Activated CD8-positive, alpha-beta T cell treated with anti-CD3 and anti-CD28 coated beads for 36 hours (primary cell): ENCODE results near the gene EXOSC7. TPM values are rescaled to one million over a fixed set of nuclear protein-coding genes. Genes with fewer than 3 reads are reported as not detected.
A peak's percentile ranks its signal among the peaks of the same experiment; 100 is the strongest.

Experiments
- ATAC-seq: fragments of 200-7000 bp; cut with Tn5 transposase; one replicate; pipeline ENCODE4 v1.10.0; 2021; ENCODE audit warnings: mild to moderate bottlenecking, moderate library complexity
- CTCF ChIA-PET: fragments of 350-600 bp; sonication (Branson Sonifier 250); formaldehyde crosslinking; loops from one replicate; lab custom pipeline; 2021; ENCODE audit warnings: antibody characterized with exemption; lab: Charles Lee
- POLR2A ChIA-PET: fragments of 350-600 bp; sonication (Branson Sonifier 250); formaldehyde crosslinking; loops from one replicate; lab custom pipeline; 2021; ENCODE audit warnings: antibody characterized with exemption; lab: Charles Lee
- DNase-seq: peaks from one replicate; pipeline ENCODE4 v3.0.0-alpha.2; 2020
- H3K27ac Mint-ChIP-seq: one replicate; pipeline ENCODE4 v1.8.0; 2021; ENCODE audit warnings: mild to moderate bottlenecking, mixed read lengths
- H3K27me3 Mint-ChIP-seq: one replicate; pipeline ENCODE4 v1.8.0; 2021; ENCODE audit warnings: mixed read lengths
- H3K36me3 Mint-ChIP-seq: one replicate; pipeline ENCODE4 v1.8.0; 2021; ENCODE audit warnings: low read depth, mixed read lengths
- H3K4me1 Mint-ChIP-seq: one replicate; pipeline ENCODE4 v1.8.0; 2021; ENCODE audit warnings: low read depth, mixed read lengths
- H3K4me3 Mint-ChIP-seq: one replicate; pipeline ENCODE4 v1.8.0; 2021; ENCODE audit warnings: mild to moderate bottlenecking, moderate library complexity, mixed read lengths
- H3K9me3 Mint-ChIP-seq: one replicate; pipeline ENCODE4 v1.8.0; 2021; ENCODE audit warnings: mixed read lengths
- CTCF ChIP-seq: fragments of 200-600 bp; IDR thresholded peaks from one replicate; pipeline ENCODE4 v1.8.0; 2022; ENCODE audit warnings: antibody characterized with exemption, mild to moderate bottlenecking
- intact Hi-C: fragments of 100-400 bp; cut with micrococcal nuclease; formaldehyde crosslinking; loops from one replicate; pipeline ENCODE4 v1.10.0; 2022
- total RNA-seq, 2 experiments: library from RNA; stranded (reverse); gene quantifications; one replicate each; pipeline ENCODE4 v1.2.3, GENCODE V29; 2021

The EXOSC7 gene
- total RNA-seq, 2 experiments from 2014 or later, result 79.8 to 80.7 TPM

- ChIA-PET CTCF (interaction anchor here (1.0 to 6.4 kb wide), 7 partner anchors 10 to 174 kb away, joined by 3 to 66 read pairs (median 4); no protein-coding TSS in a partner anchor), POLR2A (no interaction called here)
- no peak for TF ChIP-seq CTCF
- Mint-ChIP-seq H3K4me1 (peaks cover 14% of the 10 kb centered on the region), H3K36me3 (no peaks in the 10 kb centered on the region), H3K27ac (no peak overlapping the region), H3K9me3 (no peaks in the 10 kb centered on the region), H3K27me3 (peaks cover 9% of the 10 kb centered on the region), H3K4me3 (no peak overlapping the region)
- intact Hi-C loops, result no loop called here
- no peak for ATAC-seq
- no peak for DNase-seq
Observed at GRCh38 chr3:45056608-45057301, 80.7 kb downstream of the EXOSC7 start.

GRCh38 chr3:45057557-45057956, 81.5 kb downstream of the EXOSC7 start:
- intact Hi-C loops, result no loop called here
- H3K9me3 Mint-ChIP-seq, result no peaks in the 10 kb centered on the region

GRCh38 chr3:45059132-45059531, 83.1 kb downstream of the EXOSC7 start:
- no peak for TF ChIP-seq CTCF
- Mint-ChIP-seq H3K27me3 (peaks cover 7% of the 10 kb centered on the region), H3K9me3 (no peaks in the 10 kb centered on the region), H3K4me1 (peaks cover 8% of the 10 kb centered on the region), H3K27ac (no peak overlapping the region), H3K36me3 (no peaks in the 10 kb centered on the region), H3K4me3 (no peak overlapping the region)
- ChIA-PET POLR2A (no interaction called here), CTCF (interaction anchor here (6.4 kb wide), 1 partner anchor 15 kb away, joined by 66 read pairs; no protein-coding TSS in a partner anchor)
- no peak for ATAC-seq
- intact Hi-C loops, result no loop called here
- DNase-seq, result no peak

More at GRCh38 chr3:45057557-45057956, 81.5 kb downstream of the EXOSC7 start:
- peaks cover 10% of the 10 kb centered on the region for H3K27me3 Mint-ChIP-seq
- TF ChIP-seq CTCF, result no peak
- H3K36me3 Mint-ChIP-seq, result no peaks in the 10 kb centered on the region
- DNase-seq (peak; percentile 57), ATAC-seq (peak; percentile 49)
- H3K4me1 Mint-ChIP-seq, result peaks cover 14% of the 10 kb centered on the region
- no peak overlapping the region for H3K4me3 Mint-ChIP-seq
- POLR2A ChIA-PET, result no interaction called here
- no peak overlapping the region for H3K27ac Mint-ChIP-seq
- CTCF ChIA-PET, result interaction anchor here (1.0 to 6.4 kb wide), 2 partner anchors 14 to 16 kb away, joined by 3 to 66 read pairs; no protein-coding TSS in a partner anchor

GRCh38 chr3:45060165-45060892, 84.3 kb downstream of the EXOSC7 start:
- Mint-ChIP-seq H3K4me3 (no peak overlapping the region), H3K4me1 (peaks cover 18% of the 10 kb centered on the region), H3K27me3 (peaks cover 7% of the 10 kb centered on the region), H3K36me3 (no peaks in the 10 kb centered on the region), H3K27ac (no peak overlapping the region), H3K9me3 (no peaks in the 10 kb centered on the region)
- CTCF ChIA-PET, result no interaction called here
- intact Hi-C loops, result no loop called here
- POLR2A ChIA-PET, result no interaction called here
- ATAC-seq (no peak), DNase-seq (no peak)
- TF ChIP-seq CTCF, result no peak

Other genes with a start within 250 kb of the EXOSC7 start
- 1 to 10 TPM; 2.7 to 3.2 TPM for gene ZNF501, start 246.6 kb upstream of the EXOSC7 start, total RNA-seq
- 10 to 100 TPM; 36.6 to 39.1 TPM for gene KIAA1143, start 214.6 kb upstream of the EXOSC7 start, total RNA-seq
- gene KIF15, start 214.4 kb upstream of the EXOSC7 start, total RNA-seq, result 10 to 100 TPM; 38.1 to 41.9 TPM
- 10 to 100 TPM; 11.3 to 11.8 TPM for gene TMEM42, start 114.3 kb upstream of the EXOSC7 start, total RNA-seq
- gene TGM4, start 101.6 kb upstream of the EXOSC7 start, total RNA-seq, result not detected
- gene ZDHHC3, start 70 bp upstream of the EXOSC7 start, total RNA-seq, result 10 to 100 TPM; 28.6 to 36.0 TPM
- gene CLEC3B, start 50.1 kb downstream of the EXOSC7 start, total RNA-seq, result not detected
- gene CDCP1, start 170.1 kb downstream of the EXOSC7 start, total RNA-seq, result under 1 TPM; 0.32 to 0.36 TPM